AG09319 (cell line): ENCODE results near the gene NPHS1.

Source experiments
- DNase-seq: peaks from one replicate; pipeline ENCODE4 v3.0.0-alpha.2; 2010; ENCODE audit warnings: low read depth; ENCODE audit errors: extremely low read depth
- CTCF ChIP-seq: IDR thresholded peaks from 2 replicates; pipeline ENCODE4 v1.5.1; 2011; ENCODE audit warnings: low read depth, mild to moderate bottlenecking, inconsistent platforms, low read length, moderate library complexity

The NPHS1 gene, protein sequence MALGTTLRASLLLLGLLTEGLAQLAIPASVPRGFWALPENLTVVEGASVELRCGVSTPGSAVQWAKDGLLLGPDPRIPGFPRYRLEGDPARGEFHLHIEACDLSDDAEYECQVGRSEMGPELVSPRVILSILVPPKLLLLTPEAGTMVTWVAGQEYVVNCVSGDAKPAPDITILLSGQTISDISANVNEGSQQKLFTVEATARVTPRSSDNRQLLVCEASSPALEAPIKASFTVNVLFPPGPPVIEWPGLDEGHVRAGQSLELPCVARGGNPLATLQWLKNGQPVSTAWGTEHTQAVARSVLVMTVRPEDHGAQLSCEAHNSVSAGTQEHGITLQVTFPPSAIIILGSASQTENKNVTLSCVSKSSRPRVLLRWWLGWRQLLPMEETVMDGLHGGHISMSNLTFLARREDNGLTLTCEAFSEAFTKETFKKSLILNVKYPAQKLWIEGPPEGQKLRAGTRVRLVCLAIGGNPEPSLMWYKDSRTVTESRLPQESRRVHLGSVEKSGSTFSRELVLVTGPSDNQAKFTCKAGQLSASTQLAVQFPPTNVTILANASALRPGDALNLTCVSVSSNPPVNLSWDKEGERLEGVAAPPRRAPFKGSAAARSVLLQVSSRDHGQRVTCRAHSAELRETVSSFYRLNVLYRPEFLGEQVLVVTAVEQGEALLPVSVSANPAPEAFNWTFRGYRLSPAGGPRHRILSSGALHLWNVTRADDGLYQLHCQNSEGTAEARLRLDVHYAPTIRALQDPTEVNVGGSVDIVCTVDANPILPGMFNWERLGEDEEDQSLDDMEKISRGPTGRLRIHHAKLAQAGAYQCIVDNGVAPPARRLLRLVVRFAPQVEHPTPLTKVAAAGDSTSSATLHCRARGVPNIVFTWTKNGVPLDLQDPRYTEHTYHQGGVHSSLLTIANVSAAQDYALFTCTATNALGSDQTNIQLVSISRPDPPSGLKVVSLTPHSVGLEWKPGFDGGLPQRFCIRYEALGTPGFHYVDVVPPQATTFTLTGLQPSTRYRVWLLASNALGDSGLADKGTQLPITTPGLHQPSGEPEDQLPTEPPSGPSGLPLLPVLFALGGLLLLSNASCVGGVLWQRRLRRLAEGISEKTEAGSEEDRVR (N-terminal part only)

GRCh38 chr19:35852029-35852780, at the start of gene NPHS1:
NPHS1 (minus strand) TSS chr19:35852504; CDS start chr19:35851837, 667 bp downstream.
- no peak for DNase-seq
- TF ChIP-seq CTCF: no peak

DNA sequence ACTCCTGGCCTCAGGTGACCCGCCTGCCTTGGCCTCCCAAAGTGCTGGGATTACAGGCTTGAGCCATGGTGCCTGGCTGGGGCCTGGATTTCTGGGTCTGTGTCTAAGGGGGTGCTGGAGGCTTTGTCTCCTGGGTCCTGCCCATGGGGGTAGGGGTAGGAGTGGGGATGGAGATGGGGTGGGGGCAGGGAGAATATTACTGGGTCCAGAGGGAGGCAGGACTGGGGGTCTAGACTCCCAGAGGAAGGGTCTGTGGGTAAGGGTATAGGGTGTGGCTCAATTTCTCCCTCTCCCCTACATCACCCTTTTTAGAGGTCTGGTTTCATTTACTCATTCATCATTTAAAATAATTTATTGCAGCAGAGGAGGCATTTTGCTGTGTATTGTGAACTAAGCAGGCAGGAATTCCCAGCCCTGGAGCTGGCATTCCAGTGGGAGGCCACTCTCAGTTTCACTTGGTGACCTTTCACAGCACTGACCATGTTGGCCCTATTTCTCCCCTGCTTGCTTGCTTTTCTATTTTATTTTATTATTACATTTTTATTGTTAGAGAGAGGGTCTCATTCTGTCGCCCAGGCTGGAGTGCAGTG, 48.8 kb upstream of the NPHS1 start:
- no peak for DNase-seq
- TF ChIP-seq CTCF: no peak

GRCh38 chr19:35899547-35900214, 47.4 kb upstream of the NPHS1 start:
- TF ChIP-seq CTCF: no peak
- DNase-seq: peak; percentile 46

GRCh38 chr19:35898499-35898809, 46.1 kb upstream of the NPHS1 start:
- DNase-seq: no peak

GRCh38 chr19:35897706-35898451, 45.6 kb upstream of the NPHS1 start:
- TF ChIP-seq CTCF: no peak
- DNase-seq: no peak

More at GRCh38 chr19:35898499-35898809, 46.1 kb upstream of the NPHS1 start:
- no peak for TF ChIP-seq CTCF

DNA sequence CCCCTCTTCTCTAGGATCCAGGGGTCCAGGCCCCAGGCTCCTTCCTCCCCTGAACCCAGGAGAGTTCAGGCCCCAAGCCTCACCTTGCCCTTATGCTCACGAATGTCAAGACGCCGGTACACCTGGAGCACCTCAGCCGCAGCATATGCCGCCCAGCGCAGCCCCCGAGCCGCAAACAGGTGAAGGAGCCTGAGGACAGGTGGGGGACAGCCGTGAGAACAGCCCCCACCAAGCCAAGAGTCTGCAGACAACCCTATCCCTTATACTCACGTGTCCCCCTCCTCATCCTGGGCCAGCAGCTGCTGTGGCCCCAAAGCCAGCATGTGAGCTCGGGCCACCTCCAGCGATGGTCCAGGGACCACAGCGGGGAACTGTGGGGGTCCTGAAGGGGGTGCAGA, 44.3 kb upstream of the NPHS1 start:
- DNase-seq: no peak
- TF ChIP-seq CTCF: no peak
